B cell (primary cell): Measurements from ENCODE around the gene TMEM132D.

ENCODE experiments used
- EZH2 ChIP-seq: IDR thresholded peaks from 2 replicates; pipeline ENCODE4 v1.6.1; 2012; ENCODE audit warnings: borderline replicate concordance, low read depth, mild to moderate bottlenecking, moderate library complexity, low read length; ENCODE audit not compliant: insufficient read depth, poor library complexity, severe bottlenecking
- TF ChIP-seq, protein P1 (sequence below): fragments of 200-600 bp; IDR thresholded peaks from one replicate; pipeline ENCODE4 v1.8.0; 2022; ENCODE audit warnings: antibody characterized with exemption, mild to moderate bottlenecking

DNA sequence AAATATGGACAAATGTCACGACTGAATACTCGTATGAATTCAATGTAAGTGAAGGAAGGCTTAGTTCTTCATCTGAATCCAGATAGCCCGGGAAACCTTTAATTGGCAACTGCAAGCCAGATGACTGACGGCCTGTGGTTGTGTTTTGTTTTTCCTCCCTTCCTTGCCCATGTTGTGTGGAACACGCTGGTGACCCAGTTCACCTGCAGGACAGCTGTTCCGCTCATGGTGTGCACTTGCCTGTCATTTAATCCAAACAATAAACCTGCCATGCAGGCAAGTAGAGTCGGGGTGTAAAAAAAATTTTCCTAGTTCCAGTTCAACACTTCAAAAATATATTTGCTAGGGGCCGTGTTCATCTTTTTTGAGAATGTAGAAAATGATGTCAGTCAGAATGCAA lies 88.0 kb downstream of the TMEM132D start:
- TF ChIP-seq, protein P1, sequence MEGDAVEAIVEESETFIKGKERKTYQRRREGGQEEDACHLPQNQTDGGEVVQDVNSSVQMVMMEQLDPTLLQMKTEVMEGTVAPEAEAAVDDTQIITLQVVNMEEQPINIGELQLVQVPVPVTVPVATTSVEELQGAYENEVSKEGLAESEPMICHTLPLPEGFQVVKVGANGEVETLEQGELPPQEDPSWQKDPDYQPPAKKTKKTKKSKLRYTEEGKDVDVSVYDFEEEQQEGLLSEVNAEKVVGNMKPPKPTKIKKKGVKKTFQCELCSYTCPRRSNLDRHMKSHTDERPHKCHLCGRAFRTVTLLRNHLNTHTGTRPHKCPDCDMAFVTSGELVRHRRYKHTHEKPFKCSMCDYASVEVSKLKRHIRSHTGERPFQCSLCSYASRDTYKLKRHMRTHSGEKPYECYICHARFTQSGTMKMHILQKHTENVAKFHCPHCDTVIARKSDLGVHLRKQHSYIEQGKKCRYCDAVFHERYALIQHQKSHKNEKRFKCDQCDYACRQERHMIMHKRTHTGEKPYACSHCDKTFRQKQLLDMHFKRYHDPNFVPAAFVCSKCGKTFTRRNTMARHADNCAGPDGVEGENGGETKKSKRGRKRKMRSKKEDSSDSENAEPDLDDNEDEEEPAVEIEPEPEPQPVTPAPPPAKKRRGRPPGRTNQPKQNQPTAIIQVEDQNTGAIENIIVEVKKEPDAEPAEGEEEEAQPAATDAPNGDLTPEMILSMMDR = no peak
- no peak for TF ChIP-seq EZH2
